Stimulated activated CD4-positive, alpha-beta T cell treated with anti-CD3 and anti-CD28 coated beads, Interleukin-15, amount 100 ng/mL, for 48 hours (primary cell): ENCODE measurements around the gene GALNT11.
"Not testable (repeated sequence)": the region's sequence is repeated elsewhere in the genome, so short reads cannot be mapped to it uniquely, and the experiment has no call there.

Experiments used
- DNase-seq, 2 donors: peaks; one replicate each; pipeline ENCODE4 v3.0.0-alpha.2; 2020; ENCODE audit warnings: low read depth in 2 of 2

Gene GALNT11

GRCh38 chr7:152025077-152025936 is at the start of gene GALNT11:
Gene GALNT11 (plus strand): TSS chr7:152025674. CDS start chr7:152094228, 68,554 bp downstream.
- DNase-seq = peak; percentile 69 to 79

- no peak for DNase-seq
Observed at GRCh38 chr7:151978616-151979015, 46.9 kb upstream of the GALNT11 start.

GRCh38 chr7:151981223-151981622 is 44.3 kb upstream of the GALNT11 start:
- no peak for DNase-seq

GRCh38 chr7:151982806-151983205 is 42.7 kb upstream of the GALNT11 start:
- no peak for DNase-seq

GRCh38 chr7:151984612-151985011 is 40.9 kb upstream of the GALNT11 start:
- DNase-seq = no peak

- DNase-seq = no peak
Observed at GRCh38 chr7:151987748-151988529, 37.5 kb upstream of the GALNT11 start.

GRCh38 chr7:151992375-151992774 is 33.1 kb upstream of the GALNT11 start:
- DNase-seq = peak; percentile 9 to 17

GRCh38 chr7:151993977-151994676 is 31.3 kb upstream of the GALNT11 start:
- peak; percentile 44 to 49 for DNase-seq

GRCh38 chr7:151999424-152000090 is 25.9 kb upstream of the GALNT11 start:
- no peak for DNase-seq

GRCh38 chr7:152000191-152000590 is 25.3 kb upstream of the GALNT11 start:
- no peak for DNase-seq

- no peak for DNase-seq
Observed at GRCh38 chr7:152006336-152006735, 19.1 kb upstream of the GALNT11 start.

- no peak for DNase-seq
Observed at GRCh38 chr7:152011860-152012259, 13.6 kb upstream of the GALNT11 start.

- DNase-seq = no peak
Observed at GRCh38 chr7:152013230-152013629, 12.2 kb upstream of the GALNT11 start.

GRCh38 chr7:152013974-152014373 is 11.5 kb upstream of the GALNT11 start:
- DNase-seq = no peak

GRCh38 chr7:152014722-152015121 is 10.8 kb upstream of the GALNT11 start:
- DNase-seq = no peak

- DNase-seq = no peak
Observed at GRCh38 chr7:152015600-152015999, 9.9 kb upstream of the GALNT11 start.

GRCh38 chr7:152016947-152017346 is 8.5 kb upstream of the GALNT11 start:
- no peak for DNase-seq

GRCh38 chr7:152017683-152018082 is 7.8 kb upstream of the GALNT11 start:
- DNase-seq = not testable (repeated sequence)

GRCh38 chr7:152021740-152022139 is 3.7 kb upstream of the GALNT11 start:
- not testable (repeated sequence) for DNase-seq

GRCh38 chr7:152025937-152026890 is 740 bp downstream of the GALNT11 start:
- no peak for DNase-seq
